Mucosa of stomach (tissue), 1 donor: ENCODE data around the gene OPN3.
"Not testable (repeated sequence)": the region's sequence is repeated elsewhere in the genome, so short reads cannot be mapped to it uniquely, and the experiment has no call there.

ENCODE experiments used
- H3K27me3 ChIP-seq: one replicate; pipeline ENCODE4 v1.7.0; 2013; ENCODE audit warnings: mild to moderate bottlenecking, low read length; ENCODE audit not compliant: control insufficient read depth, insufficient read depth
- H3K36me3 ChIP-seq: one replicate; pipeline ENCODE4 v1.7.0; 2013; ENCODE audit warnings: low read length; ENCODE audit not compliant: control insufficient read depth, insufficient read depth
- H3K4me1 ChIP-seq: one replicate; pipeline ENCODE4 v1.7.0; 2013; ENCODE audit warnings: mild to moderate bottlenecking, low read length; ENCODE audit not compliant: control insufficient read depth, insufficient read depth
- H3K4me3 ChIP-seq: one replicate; pipeline ENCODE4 v1.7.0; 2013; ENCODE audit warnings: low read length
- H3K9ac ChIP-seq: one replicate; pipeline ENCODE4 v1.7.0; 2013; ENCODE audit warnings: mild to moderate bottlenecking, low read length, moderate library complexity
- H3K9me3 ChIP-seq: one replicate; pipeline ENCODE4 v1.7.0; 2013; ENCODE audit warnings: mild to moderate bottlenecking, low read length, moderate library complexity; ENCODE audit not compliant: control insufficient read depth
- donor health status: Pancreatic carcinoma.

Gene OPN3

GRCh38 chr1:241666419-241666818 is 26.2 kb upstream of the OPN3 start:
- Histone ChIP-seq H3K27me3 (no peaks in the 10 kb centered on the region), H3K4me3 (no peak overlapping the region), H3K9me3 (no peaks in the 10 kb centered on the region), H3K4me1 (no peaks in the 10 kb centered on the region), H3K36me3 (no peaks in the 10 kb centered on the region), H3K9ac (no peak overlapping the region)

DNA sequence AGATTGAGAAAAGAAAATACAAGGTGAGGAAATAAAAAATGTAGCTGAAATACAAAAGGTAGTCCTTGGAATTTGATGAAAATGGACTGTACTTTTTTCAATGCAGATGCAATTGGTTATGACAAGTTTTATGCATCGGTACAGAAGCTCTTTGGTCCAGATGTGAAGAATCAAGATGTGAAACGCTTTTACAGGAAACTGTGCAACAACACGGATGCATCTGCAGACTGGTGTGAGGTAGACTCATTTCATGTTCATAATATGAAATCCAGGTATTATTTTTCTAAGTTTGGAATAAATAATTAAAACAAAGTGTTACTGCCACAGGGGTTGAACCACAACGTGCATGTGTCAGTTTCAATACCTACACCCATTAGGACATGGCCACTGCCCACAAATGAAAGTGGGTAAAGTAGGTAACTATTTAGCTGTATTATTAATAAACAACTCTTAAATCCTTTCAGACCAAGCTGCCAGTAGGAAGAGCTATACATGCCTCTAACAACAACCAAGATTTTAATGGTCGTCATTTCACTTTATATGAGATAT is 20.3 kb upstream of the OPN3 start:
- Histone ChIP-seq H3K36me3 (no peaks in the 10 kb centered on the region), H3K27me3 (no peaks in the 10 kb centered on the region), H3K9me3 (no peaks in the 10 kb centered on the region), H3K4me3 (no peak overlapping the region), H3K4me1 (no peaks in the 10 kb centered on the region), H3K9ac (no peak overlapping the region)

DNA sequence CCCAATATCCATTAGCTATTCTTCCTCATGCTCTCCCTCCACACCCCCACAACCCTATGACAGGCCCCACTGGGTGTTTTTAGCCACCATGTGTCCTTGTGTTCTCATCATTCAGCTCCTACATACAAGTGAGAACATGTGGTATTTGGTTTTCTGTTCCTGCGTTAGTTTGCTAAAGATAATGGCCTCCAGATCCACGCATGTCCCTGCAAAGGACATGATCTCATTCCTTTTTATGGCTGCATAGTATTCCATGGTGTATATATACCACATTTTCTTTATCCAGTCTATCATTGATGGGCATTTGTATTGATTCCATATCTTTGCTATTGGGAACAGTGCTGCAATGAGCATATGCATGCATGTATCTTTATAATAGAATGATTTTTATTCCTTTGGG is 18.8 kb upstream of the OPN3 start:
- not testable (repeated sequence) for H3K27me3 ChIP-seq, H3K9me3 ChIP-seq, H3K9ac ChIP-seq, H3K36me3 ChIP-seq, H3K4me1 ChIP-seq, H3K4me3 ChIP-seq

DNA sequence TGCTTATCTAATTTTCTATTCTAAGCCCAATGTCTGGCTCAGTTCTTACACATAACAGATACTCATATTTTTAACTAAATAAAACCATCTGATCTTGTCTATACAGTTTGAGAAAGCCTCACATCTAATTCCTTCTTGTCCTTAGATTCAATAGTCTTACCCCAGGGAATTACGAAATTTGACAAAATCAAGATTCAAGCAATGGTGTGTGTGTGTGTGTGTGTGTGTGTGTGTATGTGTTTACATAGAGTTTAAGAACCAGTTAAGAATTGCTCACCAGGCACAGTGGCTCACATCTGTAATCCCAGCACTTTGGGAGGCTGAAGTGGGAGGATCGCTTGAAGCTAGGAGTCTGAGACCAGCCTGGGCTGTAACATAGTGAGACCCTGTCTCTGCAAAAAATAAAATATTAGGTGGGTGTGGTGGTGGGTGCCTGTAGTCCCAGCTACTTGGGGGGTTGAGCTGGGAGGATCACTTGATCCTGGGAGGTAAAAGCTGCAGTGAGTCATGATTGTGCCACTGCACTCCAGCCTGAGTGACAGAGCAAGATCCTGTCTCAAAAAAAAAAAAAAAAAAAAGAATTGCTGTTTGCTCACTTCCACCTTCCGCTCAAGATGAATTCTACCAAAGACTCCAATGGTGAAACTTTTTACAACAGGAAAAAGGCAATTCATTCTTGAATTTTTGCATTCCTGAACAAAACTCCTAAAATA is 18.1 kb upstream of the OPN3 start:
- H3K27me3 ChIP-seq = no peaks in the 10 kb centered on the region
- H3K9ac ChIP-seq = no peak overlapping the region
- no peak overlapping the region for H3K4me3 ChIP-seq
- no peaks in the 10 kb centered on the region for H3K36me3 ChIP-seq
- H3K4me1 ChIP-seq = no peaks in the 10 kb centered on the region
- H3K9me3 ChIP-seq = no peaks in the 10 kb centered on the region

DNA sequence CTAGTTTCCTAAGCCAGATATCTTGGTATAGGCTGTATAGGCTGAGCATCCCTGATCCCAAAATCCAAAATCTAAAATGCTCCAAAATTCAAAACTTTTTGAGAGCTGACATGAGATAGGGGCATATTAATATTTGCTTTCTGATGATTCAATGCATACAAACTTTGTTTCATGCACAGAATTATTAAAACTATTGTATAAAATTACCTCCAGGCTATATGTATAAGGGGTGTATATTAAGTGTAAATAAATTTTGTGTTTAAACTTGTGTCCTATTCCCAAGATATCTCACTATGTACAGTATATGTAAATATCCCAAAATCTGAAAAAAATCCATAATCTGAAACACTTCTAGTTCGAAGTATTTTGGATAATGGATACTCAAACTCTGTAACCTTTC is 14.5 kb upstream of the OPN3 start:
- H3K9ac ChIP-seq = no peak overlapping the region
- no peaks in the 10 kb centered on the region for H3K36me3 ChIP-seq
- H3K9me3 ChIP-seq = no peaks in the 10 kb centered on the region
- no peaks in the 10 kb centered on the region for H3K4me1 ChIP-seq
- no peaks in the 10 kb centered on the region for H3K27me3 ChIP-seq
- H3K4me3 ChIP-seq = no peak overlapping the region

DNA sequence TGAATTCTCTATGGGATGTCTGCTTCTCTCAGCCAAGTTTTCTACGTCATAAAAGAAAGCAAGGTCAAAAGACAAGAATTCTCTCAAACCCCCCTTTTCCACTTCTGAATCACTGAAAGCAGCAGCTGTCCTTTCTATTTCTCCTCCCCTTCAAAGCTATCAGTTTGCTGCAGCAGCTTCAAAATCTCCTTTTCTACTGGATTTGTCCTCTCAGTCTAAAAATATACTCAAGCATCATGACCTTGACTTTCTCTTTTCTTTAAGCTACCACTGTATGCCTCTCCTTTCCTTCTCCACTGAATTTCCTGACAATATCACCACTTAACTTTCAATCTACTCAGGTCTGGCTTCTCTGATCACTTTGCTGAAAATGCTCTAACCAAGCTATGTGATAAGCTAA is 13.8 kb upstream of the OPN3 start:
- H3K9me3 ChIP-seq = no peaks in the 10 kb centered on the region
- no peaks in the 10 kb centered on the region for H3K27me3 ChIP-seq
- H3K36me3 ChIP-seq = no peaks in the 10 kb centered on the region
- no peak overlapping the region for H3K4me3 ChIP-seq
- no peaks in the 10 kb centered on the region for H3K4me1 ChIP-seq
- no peak overlapping the region for H3K9ac ChIP-seq

DNA sequence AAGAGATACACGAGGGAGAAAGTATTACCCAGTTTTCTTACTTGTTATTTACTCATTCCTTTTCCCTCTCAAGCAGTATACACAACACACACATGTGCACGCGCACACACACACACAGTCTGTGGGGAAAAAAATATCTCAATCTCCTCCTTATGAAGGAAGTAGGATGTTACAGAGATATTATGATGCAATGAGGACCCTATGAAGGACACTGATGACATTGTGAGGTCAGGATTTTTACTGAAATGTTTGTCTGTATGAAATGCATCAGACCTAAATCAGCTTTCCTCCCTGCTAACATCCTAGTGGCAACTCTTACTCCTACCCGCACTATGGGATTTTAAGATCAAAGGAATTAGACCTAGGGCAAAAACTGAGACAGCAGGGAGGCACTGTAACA is 11.8 kb upstream of the OPN3 start, which contains the start of gene WDR64:
TSS of gene WDR64 (plus strand) at position 270 of the 400 bp plus-strand sequence. CDS start 204 bp downstream, outside the sequence.
- H3K36me3 ChIP-seq = no peaks in the 10 kb centered on the region
- H3K4me1 ChIP-seq = no peaks in the 10 kb centered on the region
- no peak within 1 kb of the TSS for H3K9ac ChIP-seq
- H3K27me3 ChIP-seq = no peaks in the 10 kb centered on the region
- no peak within 1 kb of the TSS for H3K4me3 ChIP-seq
- H3K9me3 ChIP-seq = no peaks in the 10 kb centered on the region

GRCh38 chr1:241648159-241648558 is 8.0 kb upstream of the OPN3 start:
- Histone ChIP-seq H3K36me3 (no peaks in the 10 kb centered on the region), H3K4me1 (no peaks in the 10 kb centered on the region), H3K9me3 (no peaks in the 10 kb centered on the region), H3K27me3 (no peaks in the 10 kb centered on the region), H3K4me3 (no peak overlapping the region), H3K9ac (no peak overlapping the region)

DNA sequence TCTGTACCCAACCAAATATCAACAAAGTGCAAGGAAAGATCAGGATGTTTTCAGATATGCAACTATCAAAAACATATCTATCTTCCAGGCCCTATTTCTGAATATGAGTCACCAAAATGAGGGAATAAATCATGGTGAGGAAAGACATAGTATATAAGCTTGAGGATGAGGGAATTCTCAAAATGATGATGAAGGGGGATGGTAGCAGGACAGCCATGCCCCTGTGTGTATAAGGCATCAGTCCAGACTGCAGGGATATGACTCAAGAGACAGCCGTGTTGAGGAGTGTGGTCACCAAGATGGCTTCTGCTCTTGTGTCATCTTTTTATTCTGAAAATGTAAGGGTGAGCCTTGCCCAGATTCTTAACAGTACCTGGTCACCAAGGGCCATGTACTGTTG is 7.5 kb upstream of the OPN3 start:
- Histone ChIP-seq H3K4me1 (no peaks in the 10 kb centered on the region), H3K36me3 (no peaks in the 10 kb centered on the region), H3K9me3 (no peaks in the 10 kb centered on the region), H3K27me3 (no peaks in the 10 kb centered on the region), H3K9ac (no peak overlapping the region), H3K4me3 (no peak overlapping the region)

DNA sequence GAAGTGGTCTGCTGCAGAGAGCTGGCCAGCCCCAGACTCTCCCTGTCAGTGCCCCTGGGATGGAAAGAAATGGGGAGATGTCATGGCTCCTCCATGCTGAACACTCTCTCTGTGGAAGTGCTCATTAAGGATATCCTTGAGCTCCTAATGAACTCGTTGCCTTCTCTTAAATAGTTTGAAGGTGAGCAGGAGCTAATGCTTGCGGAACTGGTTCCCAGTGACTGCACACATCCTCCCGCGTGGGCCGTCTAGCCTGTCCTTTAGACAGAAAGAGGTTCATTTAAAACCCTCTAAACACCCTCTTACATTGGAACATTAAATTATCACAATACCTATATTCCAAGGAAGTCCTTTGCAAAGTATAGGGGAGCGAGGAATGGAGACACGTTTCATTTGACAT is 6.0 kb upstream of the OPN3 start:
- no peaks in the 10 kb centered on the region for H3K36me3 ChIP-seq
- no peak overlapping the region for H3K4me3 ChIP-seq
- no peak overlapping the region for H3K9ac ChIP-seq
- no peaks in the 10 kb centered on the region for H3K9me3 ChIP-seq
- H3K4me1 ChIP-seq = peaks cover 4% of the 10 kb centered on the region
- H3K27me3 ChIP-seq = no peaks in the 10 kb centered on the region

GRCh38 chr1:241645199-241645598 is 5.0 kb upstream of the OPN3 start:
- no peaks in the 10 kb centered on the region for H3K27me3 ChIP-seq
- no peak overlapping the region for H3K4me3 ChIP-seq
- peaks cover 12% of the 10 kb centered on the region for H3K4me1 ChIP-seq
- no peaks in the 10 kb centered on the region for H3K36me3 ChIP-seq
- no peaks in the 10 kb centered on the region for H3K9me3 ChIP-seq
- H3K9ac ChIP-seq = no peak overlapping the region

- Histone ChIP-seq H3K4me1 (peaks cover 12% of the 10 kb centered on the region), H3K9me3 (no peaks in the 10 kb centered on the region), H3K36me3 (no peaks in the 10 kb centered on the region), H3K4me3 (no peak overlapping the region), H3K27me3 (no peaks in the 10 kb centered on the region), H3K9ac (no peak overlapping the region)
Measured at GRCh38 chr1:241644259-241644658, 4.1 kb upstream of the OPN3 start.

DNA sequence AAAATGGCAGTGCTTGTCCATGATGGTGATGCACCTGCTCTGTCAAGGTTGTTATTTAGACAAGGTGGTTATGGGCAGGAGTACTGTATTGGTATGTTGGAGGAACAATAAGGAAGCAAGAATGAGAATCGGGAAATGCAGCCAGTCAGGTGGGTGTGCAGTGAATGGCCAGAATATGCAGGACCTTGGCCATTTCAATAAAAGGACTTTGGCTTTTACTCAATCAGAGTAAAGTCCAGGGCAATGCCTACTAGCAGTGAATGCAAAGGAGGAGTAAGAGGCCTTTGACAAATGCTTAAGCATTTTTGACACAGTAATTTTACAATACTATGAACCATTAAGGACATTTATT is 2.4 kb upstream of the OPN3 start:
- Histone ChIP-seq H3K36me3 (no peaks in the 10 kb centered on the region), H3K4me1 (peaks cover 19% of the 10 kb centered on the region), H3K4me3 (no peak overlapping the region), H3K9ac (no peak overlapping the region), H3K27me3 (no peaks in the 10 kb centered on the region), H3K9me3 (no peaks in the 10 kb centered on the region)
